GM18861 (cell line): ENCODE data around the gene GRIN1.

Experiments used
- ATAC-seq: cut with Tn5 transposase; IDR thresholded peaks from one replicate; pipeline ENCODE4 v1.9.1; 2021; ENCODE audit not compliant: unreplicated experiment

GRIN1 gene

GRCh38 chr9:137176302-137177182, 37.6 kb downstream of the GRIN1 start:
- ATAC-seq, result no peak

GRCh38 chr9:137178201-137178938, 39.4 kb downstream of the GRIN1 start:
- no peak for ATAC-seq

- ATAC-seq, result no peak
These were observed 40.1 kb downstream of the GRIN1 start for GRCh38 chr9:137178939-137179630.

GRCh38 chr9:137179761-137180160, 40.8 kb downstream of the GRIN1 start:
- ATAC-seq, result no peak

GRCh38 chr9:137180491-137180890, 41.5 kb downstream of the GRIN1 start:
- ATAC-seq, result no peak

- ATAC-seq, result no peak
These were observed 42.7 kb downstream of the GRIN1 start for GRCh38 chr9:137181680-137182079.

GRCh38 chr9:137182836-137183235, 43.9 kb downstream of the GRIN1 start:
- no peak for ATAC-seq

- ATAC-seq, result no peak
These were observed 45.1 kb downstream of the GRIN1 start for GRCh38 chr9:137183980-137184595.

GRCh38 chr9:137184881-137185660, 46.1 kb downstream of the GRIN1 start:
- no peak for ATAC-seq

- ATAC-seq, result no peak
These were observed 47.0 kb downstream of the GRIN1 start for GRCh38 chr9:137185921-137186320.

- no peak for ATAC-seq
These were observed 47.4 kb downstream of the GRIN1 start for GRCh38 chr9:137186385-137186784.

GRCh38 chr9:137187386-137187785, 48.4 kb downstream of the GRIN1 start:
- ATAC-seq, result no peak

GRCh38 chr9:137188086-137188489, 49.1 kb downstream of the GRIN1 start:
- no peak for ATAC-seq

GRCh38 chr9:137188490-137189296, 49.7 kb downstream of the GRIN1 start, which contains the start of the genes ANAPC2 and SSNA1:
Gene ANAPC2, minus strand, starts transcription at chr9:137188560. Its CDS starts 28 bp downstream, at chr9:137188532.
Gene SSNA1, plus strand, starts transcription at chr9:137188676. Its CDS starts 51 bp downstream, at chr9:137188727.
- peak; percentile 79 for ATAC-seq

- no peak for ATAC-seq
These were observed 50.6 kb downstream of the GRIN1 start for GRCh38 chr9:137189297-137190295.

- ATAC-seq, result no peak
These were observed 51.4 kb downstream of the GRIN1 start for GRCh38 chr9:137190315-137190856.

- ATAC-seq, result no peak
These were observed 52.3 kb downstream of the GRIN1 start for GRCh38 chr9:137191245-137191644.
